ENCODE results near the gene ZBTB16.

DNA sequence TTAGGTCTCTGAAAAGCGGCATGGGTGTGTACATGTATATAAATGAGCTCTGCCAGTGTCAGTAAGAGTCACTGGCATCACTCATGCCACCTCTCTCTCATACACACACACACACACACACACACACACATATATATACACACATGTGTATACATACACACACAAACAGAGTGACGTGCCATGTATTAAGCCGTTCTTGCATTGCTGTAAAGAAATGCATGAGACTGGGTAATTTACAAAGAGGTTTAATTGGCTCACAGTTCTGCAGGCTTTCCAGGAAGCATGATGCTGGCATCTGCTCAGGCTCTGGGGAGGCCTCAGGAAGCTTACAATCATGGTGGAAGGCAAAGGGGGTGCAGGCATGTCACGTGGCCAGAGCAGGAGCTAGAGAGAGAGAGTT, 131.1 kb downstream of the ZBTB16 start:
- TF ChIP-seq, protein P1, sequence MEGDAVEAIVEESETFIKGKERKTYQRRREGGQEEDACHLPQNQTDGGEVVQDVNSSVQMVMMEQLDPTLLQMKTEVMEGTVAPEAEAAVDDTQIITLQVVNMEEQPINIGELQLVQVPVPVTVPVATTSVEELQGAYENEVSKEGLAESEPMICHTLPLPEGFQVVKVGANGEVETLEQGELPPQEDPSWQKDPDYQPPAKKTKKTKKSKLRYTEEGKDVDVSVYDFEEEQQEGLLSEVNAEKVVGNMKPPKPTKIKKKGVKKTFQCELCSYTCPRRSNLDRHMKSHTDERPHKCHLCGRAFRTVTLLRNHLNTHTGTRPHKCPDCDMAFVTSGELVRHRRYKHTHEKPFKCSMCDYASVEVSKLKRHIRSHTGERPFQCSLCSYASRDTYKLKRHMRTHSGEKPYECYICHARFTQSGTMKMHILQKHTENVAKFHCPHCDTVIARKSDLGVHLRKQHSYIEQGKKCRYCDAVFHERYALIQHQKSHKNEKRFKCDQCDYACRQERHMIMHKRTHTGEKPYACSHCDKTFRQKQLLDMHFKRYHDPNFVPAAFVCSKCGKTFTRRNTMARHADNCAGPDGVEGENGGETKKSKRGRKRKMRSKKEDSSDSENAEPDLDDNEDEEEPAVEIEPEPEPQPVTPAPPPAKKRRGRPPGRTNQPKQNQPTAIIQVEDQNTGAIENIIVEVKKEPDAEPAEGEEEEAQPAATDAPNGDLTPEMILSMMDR (IDR thresholded peaks at IDR 0.05) = no peak
- TF ChIP-seq ZFX (IDR thresholded peaks at IDR 0.05; ENCODE audit: borderline replicate concordance) = no peak
